Measurements from ENCODE around the gene BCOR.

GRCh38 chrX:40030205-40030604 lies 67.6 kb downstream of the BCOR start:
- TF ChIP-seq CTCF (IDR thresholded peaks at IDR 0.05) (no peak), PBX3 (IDR thresholded peaks at IDR 0.05) (no peak), GABPA (IDR thresholded peaks at IDR 0.05; ENCODE audit: low read depth) (no peak)
